GM23338 (cell line): ENCODE data around the gene TM4SF5. TPM values are rescaled to one million over a fixed set of nuclear protein-coding genes. Genes with fewer than 3 reads are reported as not detected.

Experiments
- ATAC-seq: fragments of 200-7000 bp; cut with Tn5 transposase; 3 replicates; pipeline ENCODE4 v1.9.1; 2020
- DNase-seq: peaks from one replicate; pipeline ENCODE4 v3.0.0-alpha.2; 2015; ENCODE audit warnings: low spot score
- H2AFZ ChIP-seq: fragments of 200-600 bp; sonication (generic); 2 replicates; pipeline ENCODE4 v1.8.0; 2016; ENCODE audit warnings: antibody characterized with exemption, mild to moderate bottlenecking, moderate library complexity
- H3F3A ChIP-seq: fragments of 200-600 bp; sonication (generic); replicated peaks from 2 replicates; pipeline ENCODE4 v1.8.0; 2017; ENCODE audit warnings: antibody characterized with exemption, mixed run types, low read depth
- H3K27ac ChIP-seq: fragments of 200-600 bp; sonication (generic); 2 replicates; pipeline ENCODE4 v1.6.1; 2016; ENCODE audit warnings: low read depth
- H3K27me3 ChIP-seq: fragments of 200-600 bp; sonication (generic); 2 replicates; pipeline ENCODE4 v1.8.0; 2016; ENCODE audit warnings: mild to moderate bottlenecking, mixed run types, moderate library complexity; ENCODE audit not compliant: insufficient read depth
- H3K36me3 ChIP-seq: fragments of 200-600 bp; sonication (generic); 2 replicates; pipeline ENCODE4 v1.8.0; 2016; ENCODE audit warnings: mild to moderate bottlenecking; ENCODE audit not compliant: insufficient read depth
- H3K4me1 ChIP-seq: fragments of 200-600 bp; sonication (generic); 2 replicates; pipeline ENCODE4 v1.8.0; 2016; ENCODE audit warnings: mild to moderate bottlenecking, moderate library complexity; ENCODE audit not compliant: insufficient read depth
- H3K4me2 ChIP-seq: fragments of 200-600 bp; sonication (generic); 2 replicates; pipeline ENCODE4 v1.7.1; 2017; ENCODE audit warnings: mixed run types
- H3K4me3 ChIP-seq: fragments of 200-600 bp; sonication (generic); 2 replicates; pipeline ENCODE4 v1.6.1; 2016; ENCODE audit warnings: mixed run types
- H3K79me2 ChIP-seq: fragments of 200-600 bp; sonication (generic); replicated peaks from 2 replicates; pipeline ENCODE4 v1.8.0; 2017; ENCODE audit warnings: mild to moderate bottlenecking; ENCODE audit not compliant: insufficient read depth
- H3K9me2 ChIP-seq: fragments of 200-600 bp; sonication (generic); 2 replicates; pipeline ENCODE4 v1.8.0; 2017; ENCODE audit not compliant: insufficient read depth
- H4K20me1 ChIP-seq: fragments of 200-600 bp; sonication (generic); replicated peaks from 2 replicates; pipeline ENCODE4 v1.8.0; 2017; ENCODE audit warnings: mild to moderate bottlenecking; ENCODE audit not compliant: insufficient read depth
- H3K27ac Mint-ChIP-seq: 2 replicates; pipeline ENCODE4 v1.8.0; 2020; ENCODE audit warnings: inconsistent platforms, mild to moderate bottlenecking, moderate library complexity, mixed read lengths
- H3K27me3 Mint-ChIP-seq: 3 replicates; pipeline ENCODE4 v1.8.0; 2022; ENCODE audit warnings: low read depth, mild to moderate bottlenecking, moderate library complexity, mixed read lengths, inconsistent platforms; ENCODE audit not compliant: insufficient read depth, poor library complexity
- H3K36me3 Mint-ChIP-seq: 3 replicates; pipeline ENCODE4 v1.8.0; 2021; ENCODE audit warnings: low read depth, mild to moderate bottlenecking, inconsistent platforms, moderate library complexity, mixed read lengths
- H3K4me1 Mint-ChIP-seq: 3 replicates; pipeline ENCODE4 v1.8.0; 2020; ENCODE audit warnings: mild to moderate bottlenecking, inconsistent platforms, mixed read lengths
- H3K4me3 Mint-ChIP-seq: 3 replicates; pipeline ENCODE4 v1.8.0; 2021; ENCODE audit warnings: moderate library complexity, mild to moderate bottlenecking, inconsistent platforms, mixed read lengths
- H3K9me3 Mint-ChIP-seq: 3 replicates; pipeline ENCODE4 v1.8.0; 2020; ENCODE audit warnings: moderate library complexity, mild to moderate bottlenecking, inconsistent platforms, mixed read lengths
- CREB1 ChIP-seq: fragments of 250-450 bp; sonication (Bioruptor Pico); IDR thresholded peaks from 2 replicates; pipeline ENCODE4 v1.5.0; 2020; ENCODE audit warnings: low read depth, mild to moderate bottlenecking, moderate library complexity
- CTCF ChIP-seq, 2 experiments: fragments of 200-600 bp in 1 of 2; sonication (generic) in 1 of 2; conservative IDR thresholded peaks; 2 replicates each; pipeline versions ENCODE4 v1.5.1 to v1.6.1; 2016 to 2017; ENCODE audit warnings: antibody characterized with exemption in 2 of 2, low read depth in 2 of 2, mild to moderate bottlenecking in 2 of 2, moderate library complexity in 1 of 2
- EZH2phosphoT487 ChIP-seq: fragments of 200-600 bp; sonication (generic); IDR thresholded peaks from one replicate; pipeline ENCODE4 v1.8.1; 2018; ENCODE audit warnings: antibody characterized with exemption; ENCODE audit not compliant: unreplicated experiment
- JUNB ChIP-seq: IDR thresholded peaks from one replicate; pipeline ENCODE4 v1.6.1; 2016; ENCODE audit warnings: antibody characterized with exemption; ENCODE audit not compliant: unreplicated experiment
- POLR2AphosphoS5 ChIP-seq: IDR thresholded peaks from 2 replicates; pipeline ENCODE4 v1.6.1; 2016; ENCODE audit warnings: antibody characterized with exemption, low read depth
- STAT1 ChIP-seq: IDR thresholded peaks from one replicate; pipeline ENCODE4 v1.6.1; 2016; ENCODE audit warnings: antibody characterized with exemption; ENCODE audit not compliant: unreplicated experiment
- ZNF462 ChIP-seq: fragments of 250-450 bp; sonication (Bioruptor Pico); IDR thresholded peaks from 2 replicates; pipeline ENCODE4 v1.5.0; 2020; ENCODE audit warnings: mild to moderate bottlenecking, moderate library complexity
- polyA plus RNA-seq: library from polyadenylated mRNA; unstranded; fragments of >200 nt; fragmentation: Nextera tagmentation; extraction: Ambion mirVana; gene quantifications from 2 replicates; pipeline ENCODE4 v1.2.1, GENCODE V29; 2016
- total RNA-seq: library from RNA; depleted of rRNA; stranded (reverse); fragments of >200 nt; shearing (Covaris generic); gene quantifications from 2 replicates; pipeline ENCODE4 v1.2.3, GENCODE V29; 2014
- TF ChIP-seq, protein P1 (sequence below): IDR thresholded peaks from 2 replicates; pipeline ENCODE4 v1.6.1; 2016; ENCODE audit warnings: antibody characterized with exemption

Gene TM4SF5
- total and polyA plus RNA-seq, 2 experiments from 2014 or later = not detected

- Histone ChIP-seq H3K4me2 (no peak overlapping the region), H3K36me3 (no peaks in the 10 kb centered on the region), H3K4me3 (no peak overlapping the region), H3K27me3 (peaks cover 46% of the 10 kb centered on the region), H3F3A (peaks cover 19% of the 10 kb centered on the region; the same call in 1 of the 2 replicates), H3K4me1 (peaks cover 11% of the 10 kb centered on the region), H2AFZ (no peak overlapping the region), H3K27ac (no peak overlapping the region), H3K9me2 (no peaks in the 10 kb centered on the region), H3K79me2 (no peaks in the 10 kb centered on the region), H4K20me1 (no peaks in the 10 kb centered on the region)
- H3K4me3 Mint-ChIP-seq = no peak overlapping the region
- H3K9me3 Mint-ChIP-seq = no peaks in the 10 kb centered on the region; the same call in 1 of the 3 replicates
- peaks cover 59% of the 10 kb centered on the region for H3K27me3 Mint-ChIP-seq
- no peaks in the 10 kb centered on the region; the same call in 2 of the 3 replicates for H3K36me3 Mint-ChIP-seq
- no peak for ATAC-seq
- no peak overlapping the region for H3K27ac Mint-ChIP-seq
- TF ChIP-seq JUNB (no peak), EZH2phosphoT487 (no peak), POLR2AphosphoS5 (no peak), ZNF462 (CRISPR knock-in tag) (no peak), CREB1 (CRISPR knock-in tag) (no peak), STAT1 (no peak), CTCF (conservative IDR thresholded peaks at IDR 0.05; ENCODE audit: low read depth in 2 of 2) (no peak)
- TF ChIP-seq, protein P1, sequence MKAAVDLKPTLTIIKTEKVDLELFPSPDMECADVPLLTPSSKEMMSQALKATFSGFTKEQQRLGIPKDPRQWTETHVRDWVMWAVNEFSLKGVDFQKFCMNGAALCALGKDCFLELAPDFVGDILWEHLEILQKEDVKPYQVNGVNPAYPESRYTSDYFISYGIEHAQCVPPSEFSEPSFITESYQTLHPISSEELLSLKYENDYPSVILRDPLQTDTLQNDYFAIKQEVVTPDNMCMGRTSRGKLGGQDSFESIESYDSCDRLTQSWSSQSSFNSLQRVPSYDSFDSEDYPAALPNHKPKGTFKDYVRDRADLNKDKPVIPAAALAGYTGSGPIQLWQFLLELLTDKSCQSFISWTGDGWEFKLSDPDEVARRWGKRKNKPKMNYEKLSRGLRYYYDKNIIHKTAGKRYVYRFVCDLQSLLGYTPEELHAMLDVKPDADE = no peak
- H3K4me1 Mint-ChIP-seq = peaks cover 22% of the 10 kb centered on the region; the same call in 2 of the 3 replicates
- DNase-seq = no peak
Observed at GRCh38 chr17:4743216-4743615, 28.5 kb upstream of the TM4SF5 start.
